SJSA1 (cell line): ENCODE measurements around the gene CACNA1F. TPM values are rescaled to one million over a fixed set of nuclear protein-coding genes. Genes with fewer than 3 reads are reported as not detected.

ENCODE experiments used
- DNase-seq, 2 experiments: peaks; one replicate each; pipeline ENCODE4 v3.0.0-alpha.2; 2015 to 2020; ENCODE audit warnings: low spot score in 2 of 2, low read depth in 1 of 2
- H3K27ac ChIP-seq: fragments of 250-450 bp; sonication (Bioruptor Pico); 2 replicates; pipeline ENCODE4 v1.5.1; 2020; ENCODE audit warnings: mild to moderate bottlenecking, moderate library complexity
- H3K27me3 ChIP-seq: fragments of 250-450 bp; sonication (Bioruptor Pico); replicated peaks from 2 replicates; pipeline ENCODE4 v1.5.1; 2020; ENCODE audit warnings: mild to moderate bottlenecking, moderate library complexity
- H3K36me3 ChIP-seq: fragments of 250-450 bp; sonication (Bioruptor Pico); 2 replicates; pipeline ENCODE4 v1.5.1; 2020; ENCODE audit warnings: mild to moderate bottlenecking
- H3K4me1 ChIP-seq: fragments of 250-450 bp; sonication (Bioruptor Pico); replicated peaks from 2 replicates; pipeline ENCODE4 v1.6.1; 2021; ENCODE audit warnings: mild to moderate bottlenecking
- H3K4me3 ChIP-seq: fragments of 250-450 bp; sonication (Bioruptor Pico); 2 replicates; pipeline ENCODE4 v1.5.1; 2020; ENCODE audit warnings: mild to moderate bottlenecking
- H3K9me3 ChIP-seq: fragments of 250-450 bp; sonication (Bioruptor Pico); replicated peaks from 2 replicates; pipeline ENCODE4 v1.5.1; 2020; ENCODE audit warnings: mild to moderate bottlenecking
- total RNA-seq: library from RNA; depleted of rRNA; stranded (reverse); fragments of >200 nt; shearing (Covaris generic); gene quantifications from 2 replicates; pipeline ENCODE4 v1.2.3, GENCODE V29; 2014

Gene CACNA1F
- total RNA-seq, 1 experiment from 2014 or later, result not detected

DNA sequence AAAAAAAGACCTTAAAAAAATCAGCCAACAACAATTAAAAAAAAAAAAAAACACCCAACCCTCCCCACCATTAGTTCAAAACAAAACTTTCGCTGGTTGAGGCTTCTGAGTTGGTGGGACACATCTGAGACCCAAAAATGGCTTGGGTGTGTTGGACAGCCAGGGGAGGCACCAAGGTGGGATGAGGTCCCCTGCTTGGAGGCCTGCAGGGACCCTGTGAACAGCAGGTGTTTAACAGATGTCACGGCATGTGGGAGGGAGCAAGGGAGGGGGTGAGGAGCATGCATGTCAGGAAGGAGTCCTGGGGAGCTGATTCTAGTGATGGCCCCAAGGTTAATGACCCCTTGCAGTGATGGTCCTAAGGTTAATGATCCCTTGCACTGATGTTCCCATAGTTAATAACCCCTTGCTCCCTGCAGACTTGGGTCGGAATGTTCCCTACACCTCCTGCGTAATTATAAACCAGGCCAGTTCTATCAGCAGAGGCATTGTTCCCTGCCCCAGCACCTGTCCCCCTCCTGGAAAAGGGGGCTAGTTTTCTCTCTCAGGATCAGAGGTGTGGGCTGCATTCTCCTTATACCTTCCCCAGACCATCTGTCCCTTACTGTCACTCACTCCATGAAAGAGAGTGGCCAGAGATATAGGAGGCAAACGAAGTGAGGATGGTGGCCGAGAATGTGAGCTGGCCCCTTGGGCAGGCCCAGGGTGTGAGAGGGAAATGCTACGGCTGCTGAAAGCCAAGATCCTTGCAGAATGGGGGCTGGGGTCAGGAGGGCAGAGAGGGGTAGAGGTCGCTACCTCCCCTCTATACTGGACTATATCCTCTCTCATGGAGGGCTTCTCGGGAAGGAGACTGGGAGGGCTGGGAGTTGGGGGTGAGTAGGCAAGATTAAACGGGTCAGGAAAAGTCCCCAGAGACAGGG is 33.6 kb upstream of the CACNA1F start:
- no peaks in the 10 kb centered on the region for H3K9me3 ChIP-seq
- no peak for DNase-seq
- no peak overlapping the region for H3K4me3 ChIP-seq
- no peak overlapping the region for H3K27ac ChIP-seq
- peaks cover 13% of the 10 kb centered on the region for H3K36me3 ChIP-seq
- no peaks in the 10 kb centered on the region for H3K27me3 ChIP-seq
- H3K4me1 ChIP-seq, result peaks cover 13% of the 10 kb centered on the region

GRCh38 chrX:49264460-49264859 is 31.3 kb upstream of the CACNA1F start, which contains the start of gene FOXP3:
FOXP3 (minus strand) TSS chrX:49264710; CDS start chrX:49258505, 6,205 bp downstream.
- Histone ChIP-seq H3K4me1 (no peaks in the 10 kb centered on the region), H3K36me3 (no peaks in the 10 kb centered on the region), H3K27me3 (no peaks in the 10 kb centered on the region), H3K9me3 (no peaks in the 10 kb centered on the region), H3K27ac (no peak within 1 kb of the TSS), H3K4me3 (no peak within 1 kb of the TSS)
- no peak for DNase-seq

DNA sequence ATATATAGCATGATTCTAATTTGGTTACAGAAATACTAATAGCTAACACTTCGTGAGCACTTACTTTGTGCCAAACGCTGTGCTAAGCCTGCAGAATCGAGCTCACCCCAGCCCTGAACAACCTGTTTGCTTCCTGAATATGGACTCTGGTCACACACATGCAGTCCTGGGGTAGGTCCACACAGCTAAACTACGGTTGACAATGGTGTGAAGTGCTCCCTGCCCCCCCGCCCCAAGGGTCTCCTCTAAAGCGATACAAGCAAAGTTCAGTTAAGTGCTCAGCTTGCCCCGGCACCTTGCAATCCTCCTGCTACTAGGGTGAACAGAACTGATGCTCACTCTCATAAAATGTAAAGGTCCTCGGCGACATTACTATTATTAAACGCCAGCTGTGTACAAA is 30.5 kb upstream of the CACNA1F start:
- Histone ChIP-seq H3K4me1 (no peaks in the 10 kb centered on the region), H3K27ac (no peak overlapping the region), H3K4me3 (no peak overlapping the region), H3K36me3 (no peaks in the 10 kb centered on the region), H3K9me3 (no peaks in the 10 kb centered on the region), H3K27me3 (no peaks in the 10 kb centered on the region)
- DNase-seq, result no peak

DNA sequence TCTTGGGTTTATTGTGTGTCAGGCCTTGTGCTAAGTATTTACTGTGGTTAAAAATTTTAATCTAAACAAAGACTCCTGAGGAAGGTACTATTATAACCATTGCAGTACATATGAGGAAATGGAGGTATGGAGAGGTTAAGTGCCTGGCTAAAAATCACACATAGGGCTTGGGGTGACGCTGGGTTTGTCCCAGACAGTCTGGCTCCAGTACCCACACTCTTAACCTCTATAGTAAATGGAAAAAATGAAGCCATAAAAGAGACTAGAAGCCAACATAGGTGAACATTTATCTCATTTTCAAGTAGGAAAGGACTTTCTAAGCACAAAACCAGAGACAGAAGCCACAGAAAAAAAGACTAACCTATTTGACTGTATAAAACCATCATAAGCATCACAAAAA is 29.5 kb upstream of the CACNA1F start:
- Histone ChIP-seq H3K36me3 (no peaks in the 10 kb centered on the region), H3K4me3 (no peak overlapping the region), H3K27me3 (no peaks in the 10 kb centered on the region), H3K9me3 (no peaks in the 10 kb centered on the region), H3K27ac (no peak overlapping the region), H3K4me1 (no peaks in the 10 kb centered on the region)
- no peak for DNase-seq

DNA sequence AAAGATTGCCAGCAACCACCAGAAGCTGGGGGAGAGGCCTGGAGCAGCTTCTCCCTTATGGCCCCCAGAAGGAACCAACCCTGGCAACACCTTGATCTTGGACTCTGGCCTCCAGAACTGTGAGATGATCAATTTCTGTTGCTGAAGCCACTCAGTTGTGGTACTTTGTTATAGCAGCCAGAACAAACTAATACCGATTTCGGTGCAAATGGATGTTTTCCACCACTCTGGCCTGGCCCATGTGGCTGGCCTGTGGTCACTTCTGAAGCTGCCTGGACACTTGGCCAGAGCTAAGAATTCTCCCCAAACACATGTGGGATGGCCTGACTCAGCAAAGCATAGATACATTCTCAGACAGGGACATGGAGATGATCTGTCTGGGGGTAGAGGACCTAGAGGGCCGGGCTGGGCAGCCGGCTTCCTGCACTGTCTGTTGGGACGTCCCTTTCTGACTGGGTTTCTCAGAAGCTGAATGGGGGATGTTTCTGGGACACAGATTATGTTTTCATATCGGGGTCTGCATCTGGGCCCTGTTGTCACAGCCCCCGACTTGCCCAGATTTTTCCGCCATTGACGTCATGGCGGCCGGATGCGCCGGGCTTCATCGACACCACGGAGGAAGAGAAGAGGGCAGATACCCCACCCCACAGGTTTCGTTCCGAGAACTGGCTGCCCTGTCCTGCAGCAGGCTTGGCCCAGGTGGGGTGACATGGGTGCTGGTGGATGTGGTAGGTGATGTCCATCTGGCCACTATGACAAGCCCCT is 27.3 kb upstream of the CACNA1F start:
- Histone ChIP-seq H3K27ac (no peak overlapping the region), H3K4me1 (no peaks in the 10 kb centered on the region), H3K36me3 (no peaks in the 10 kb centered on the region), H3K9me3 (no peaks in the 10 kb centered on the region), H3K27me3 (no peaks in the 10 kb centered on the region), H3K4me3 (no peak overlapping the region)
- no peak for DNase-seq

DNA sequence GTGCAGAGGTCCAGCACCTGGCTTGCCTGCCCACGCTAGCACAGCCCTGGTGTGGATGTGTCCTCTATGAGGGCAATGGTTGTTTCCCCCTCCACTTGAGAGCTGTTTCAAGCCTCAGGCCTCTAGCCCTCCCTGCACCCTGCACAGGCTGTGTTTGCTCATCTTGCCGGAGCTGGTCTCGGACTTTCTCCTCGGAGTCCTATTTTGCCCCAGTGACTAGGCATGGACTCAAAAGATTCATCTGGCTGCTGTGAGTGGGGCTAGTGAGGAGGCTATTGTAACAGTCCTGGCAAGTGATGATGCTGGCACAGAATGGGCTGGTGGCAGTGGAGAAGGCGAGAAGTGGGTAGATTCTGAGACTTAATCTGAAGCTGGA is 25.6 kb upstream of the CACNA1F start:
- Histone ChIP-seq H3K4me1 (no peaks in the 10 kb centered on the region), H3K9me3 (no peaks in the 10 kb centered on the region), H3K27ac (no peak overlapping the region), H3K4me3 (no peak overlapping the region), H3K27me3 (no peaks in the 10 kb centered on the region), H3K36me3 (no peaks in the 10 kb centered on the region)
- DNase-seq, result no peak

DNA sequence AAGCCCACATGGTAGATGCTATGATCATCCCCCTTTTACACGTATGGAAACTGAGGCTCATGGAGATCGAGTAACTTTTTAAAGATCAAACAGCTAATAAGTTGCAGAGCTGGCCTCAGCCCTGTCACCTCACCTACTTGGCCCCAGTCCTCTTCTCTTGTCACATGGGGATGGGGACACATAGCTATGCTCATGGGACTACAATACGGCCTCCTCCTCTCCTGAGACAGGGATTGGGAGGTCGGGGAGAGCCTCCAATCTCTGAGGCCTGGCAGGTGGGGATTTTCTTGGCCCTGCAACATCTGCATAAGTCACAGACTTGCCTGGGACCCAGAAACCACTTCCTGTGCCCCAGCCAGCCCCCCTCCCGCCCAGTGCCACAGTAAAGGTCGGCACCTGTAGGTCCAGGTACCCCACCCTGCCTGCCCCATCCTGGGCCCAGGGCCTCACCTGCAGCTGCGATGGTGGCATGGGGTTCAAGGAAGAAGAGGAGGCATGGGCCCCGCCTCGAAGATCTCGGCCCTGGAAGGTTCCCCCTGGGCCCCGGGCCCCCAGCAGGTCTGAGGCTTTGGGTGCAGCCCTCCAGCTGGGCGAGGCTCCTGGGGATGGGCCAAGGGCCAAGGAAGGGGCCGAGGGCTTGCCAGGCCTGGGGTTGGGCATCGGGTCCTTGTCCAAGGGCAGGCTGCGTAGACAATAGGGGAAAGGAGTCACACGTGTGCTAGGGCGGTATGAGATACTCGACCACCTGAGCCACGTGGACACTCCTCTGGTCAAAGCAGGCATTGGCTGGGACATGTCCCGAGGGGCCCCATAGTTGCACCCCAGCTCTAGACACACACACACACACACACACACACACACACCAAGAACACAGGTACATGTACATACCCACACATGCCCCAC is 25.0 kb upstream of the CACNA1F start:
- no peaks in the 10 kb centered on the region for H3K27me3 ChIP-seq
- H3K36me3 ChIP-seq, result no peaks in the 10 kb centered on the region
- H3K4me1 ChIP-seq, result no peaks in the 10 kb centered on the region
- no peak overlapping the region for H3K4me3 ChIP-seq
- no peaks in the 10 kb centered on the region for H3K9me3 ChIP-seq
- H3K27ac ChIP-seq, result no peak overlapping the region
- no peak for DNase-seq

DNA sequence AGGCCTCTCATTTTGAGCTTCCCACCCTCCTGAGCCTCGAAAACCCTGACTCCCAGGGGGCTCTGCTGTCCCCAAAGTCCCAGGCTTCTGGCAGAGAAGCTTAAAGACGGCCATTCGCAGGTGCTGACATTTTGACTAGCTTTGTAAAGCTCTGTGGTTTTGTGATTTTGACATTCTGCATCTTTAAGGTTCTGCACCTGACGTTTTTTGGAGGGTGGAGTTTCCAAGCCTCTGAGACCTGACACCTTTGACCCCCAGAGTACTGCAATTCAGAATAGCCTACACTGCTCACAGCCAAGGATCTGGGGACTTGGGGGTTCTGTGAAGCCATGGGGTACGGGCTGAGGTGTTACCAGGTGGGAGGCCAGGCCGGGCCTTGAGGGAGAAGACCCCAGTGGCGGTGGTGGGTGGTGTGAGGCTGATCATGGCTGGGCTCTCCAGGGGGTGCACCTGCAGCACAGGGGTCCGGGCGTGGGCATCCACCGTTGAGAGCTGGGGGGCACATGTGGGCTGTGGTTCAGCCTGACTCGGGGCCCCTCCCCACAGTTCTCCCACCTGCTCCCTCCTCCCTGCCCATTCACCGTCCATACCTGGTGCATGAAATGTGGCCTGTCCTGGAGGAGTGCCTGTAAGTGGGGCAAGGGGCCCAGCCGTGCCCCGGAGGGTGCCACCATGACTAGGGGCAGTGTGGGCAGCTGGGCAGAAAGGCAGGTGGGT is 24.1 kb upstream of the CACNA1F start:
- no peak for DNase-seq

DNA sequence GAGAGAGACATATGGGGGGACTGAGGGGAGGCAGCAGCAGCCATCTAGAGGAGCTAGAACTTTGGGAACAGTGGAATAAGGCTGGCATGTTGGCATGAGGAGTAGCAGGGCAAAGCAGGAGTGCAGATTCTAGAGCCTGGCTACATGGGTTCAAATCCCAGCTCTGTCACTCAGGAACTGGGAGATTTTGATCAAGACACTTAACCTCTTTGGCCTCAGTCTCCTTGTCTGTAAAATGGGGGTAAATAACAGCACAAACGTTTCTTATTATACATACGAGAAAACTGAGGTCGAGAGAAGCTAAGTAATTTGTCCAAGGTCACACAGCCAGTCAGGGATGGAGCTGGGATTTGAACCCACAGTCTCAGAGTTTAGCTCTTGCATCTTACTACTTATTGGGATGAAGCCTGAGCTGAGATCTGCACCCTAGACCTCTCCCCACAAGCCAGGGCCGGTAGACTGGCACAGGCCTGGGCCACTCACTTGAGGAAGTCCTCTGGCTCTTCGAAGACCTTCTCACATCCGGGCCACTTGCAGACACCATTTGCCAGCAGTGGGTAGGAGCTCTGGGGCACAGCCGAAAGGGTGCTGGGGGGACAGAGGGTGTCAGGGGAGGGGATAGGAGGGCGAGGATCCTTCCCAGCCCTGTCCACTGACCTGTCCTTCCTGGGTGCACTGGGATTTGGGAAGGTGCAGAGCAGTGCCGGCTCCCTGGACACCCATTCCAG is 23.3 kb upstream of the CACNA1F start:
- Histone ChIP-seq H3K9me3 (no peaks in the 10 kb centered on the region), H3K36me3 (no peaks in the 10 kb centered on the region), H3K27me3 (no peaks in the 10 kb centered on the region), H3K27ac (no peak overlapping the region), H3K4me1 (no peaks in the 10 kb centered on the region), H3K4me3 (no peak overlapping the region)
- no peak for DNase-seq

More for the DNA sequence above, 24.1 kb upstream of the CACNA1F start:
- no peak overlapping the region for H3K27ac ChIP-seq
- H3K4me3 ChIP-seq, result no peak overlapping the region
- H3K27me3 ChIP-seq, result no peaks in the 10 kb centered on the region
- H3K4me1 ChIP-seq, result no peaks in the 10 kb centered on the region
- no peaks in the 10 kb centered on the region for H3K36me3 ChIP-seq
- no peaks in the 10 kb centered on the region for H3K9me3 ChIP-seq

DNA sequence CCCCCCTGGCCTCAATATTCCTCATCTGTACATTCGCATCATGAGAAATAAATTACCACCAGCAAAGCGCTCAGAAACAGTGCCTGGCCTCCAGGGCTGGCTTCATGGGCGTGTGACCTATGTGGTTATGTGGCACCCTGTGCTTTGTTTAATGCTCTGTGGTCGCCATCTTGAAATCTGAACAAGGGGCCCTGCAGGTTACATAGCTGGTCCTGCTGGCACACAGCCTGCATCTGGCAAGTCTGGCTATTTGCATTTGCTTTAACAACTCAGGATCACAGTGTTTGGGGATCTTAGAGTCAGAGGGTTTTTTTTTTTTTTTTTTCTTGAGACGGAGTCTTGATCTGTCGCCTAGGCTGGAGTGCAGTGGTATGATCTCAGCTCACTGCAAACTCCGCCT is 21.5 kb upstream of the CACNA1F start:
- no peaks in the 10 kb centered on the region for H3K36me3 ChIP-seq
- no peaks in the 10 kb centered on the region for H3K27me3 ChIP-seq
- no peaks in the 10 kb centered on the region for H3K4me1 ChIP-seq
- DNase-seq, result no peak
- H3K9me3 ChIP-seq, result no peaks in the 10 kb centered on the region
- no peak overlapping the region for H3K4me3 ChIP-seq
- no peak overlapping the region for H3K27ac ChIP-seq

DNA sequence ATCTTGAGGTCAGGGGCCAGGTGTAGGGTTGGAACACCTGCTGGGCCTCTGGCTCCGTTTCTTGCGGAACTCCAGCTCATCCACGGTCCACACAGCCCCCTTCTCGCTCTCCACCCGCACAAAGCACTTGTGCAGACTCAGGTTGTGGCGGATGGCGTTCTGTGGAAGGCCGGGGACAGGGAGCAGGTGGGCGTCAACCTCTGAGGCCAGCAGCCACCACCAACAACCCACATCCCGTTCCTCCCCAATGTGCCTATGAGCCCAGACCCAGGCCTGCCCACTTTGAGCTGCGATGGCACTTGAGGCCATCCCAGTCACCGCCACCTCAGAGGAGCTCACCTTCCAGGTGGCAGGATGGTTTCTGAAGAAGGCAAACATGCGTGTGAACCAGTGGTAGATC is 18.2 kb upstream of the CACNA1F start:
- H3K27ac ChIP-seq, result no peak overlapping the region
- H3K9me3 ChIP-seq, result no peaks in the 10 kb centered on the region
- H3K4me3 ChIP-seq, result no peak overlapping the region
- no peaks in the 10 kb centered on the region for H3K36me3 ChIP-seq
- H3K27me3 ChIP-seq, result no peaks in the 10 kb centered on the region
- no peak for DNase-seq
- no peaks in the 10 kb centered on the region for H3K4me1 ChIP-seq

GRCh38 chrX:49250578-49250977 is 17.4 kb upstream of the CACNA1F start:
- Histone ChIP-seq H3K4me1 (no peaks in the 10 kb centered on the region), H3K27me3 (no peaks in the 10 kb centered on the region), H3K27ac (no peak overlapping the region), H3K36me3 (no peaks in the 10 kb centered on the region), H3K9me3 (no peaks in the 10 kb centered on the region), H3K4me3 (no peak overlapping the region)
- no peak for DNase-seq
